ENCODE data around the gene ABCG5. TPM values are rescaled to one million over a fixed set of nuclear protein-coding genes. Genes with fewer than 3 reads are reported as not detected.

ABCG5 gene
- total RNA-seq, 2 donors from 2014 or later: not detected

GRCh38 chr2:43810452-43810851 is 28.2 kb downstream of the ABCG5 start:
- no peak overlapping the region for H3K27ac Mint-ChIP-seq
- TF ChIP-seq, protein P1, sequence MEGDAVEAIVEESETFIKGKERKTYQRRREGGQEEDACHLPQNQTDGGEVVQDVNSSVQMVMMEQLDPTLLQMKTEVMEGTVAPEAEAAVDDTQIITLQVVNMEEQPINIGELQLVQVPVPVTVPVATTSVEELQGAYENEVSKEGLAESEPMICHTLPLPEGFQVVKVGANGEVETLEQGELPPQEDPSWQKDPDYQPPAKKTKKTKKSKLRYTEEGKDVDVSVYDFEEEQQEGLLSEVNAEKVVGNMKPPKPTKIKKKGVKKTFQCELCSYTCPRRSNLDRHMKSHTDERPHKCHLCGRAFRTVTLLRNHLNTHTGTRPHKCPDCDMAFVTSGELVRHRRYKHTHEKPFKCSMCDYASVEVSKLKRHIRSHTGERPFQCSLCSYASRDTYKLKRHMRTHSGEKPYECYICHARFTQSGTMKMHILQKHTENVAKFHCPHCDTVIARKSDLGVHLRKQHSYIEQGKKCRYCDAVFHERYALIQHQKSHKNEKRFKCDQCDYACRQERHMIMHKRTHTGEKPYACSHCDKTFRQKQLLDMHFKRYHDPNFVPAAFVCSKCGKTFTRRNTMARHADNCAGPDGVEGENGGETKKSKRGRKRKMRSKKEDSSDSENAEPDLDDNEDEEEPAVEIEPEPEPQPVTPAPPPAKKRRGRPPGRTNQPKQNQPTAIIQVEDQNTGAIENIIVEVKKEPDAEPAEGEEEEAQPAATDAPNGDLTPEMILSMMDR (conservative IDR thresholded peaks at IDR 0.05): no peak
- Histone ChIP-seq H3K9ac (ENCODE audit: extremely low read depth, low read length, poor library complexity, severe bottlenecking) (no peak overlapping the region), H3K36me3 (ENCODE audit: control insufficient read depth, insufficient read depth, low read length) (peaks cover 3% of the 10 kb centered on the region), H3K27ac (ENCODE audit: low read depth, low read length) (no peak overlapping the region), H3K4me3 (ENCODE audit: low read length) (no peak overlapping the region), H3K4me1 (ENCODE audit: control insufficient read depth, insufficient read depth, low read length) (no peaks in the 10 kb centered on the region), H3K9me3 (ENCODE audit: control insufficient read depth, low read length) (no peaks in the 10 kb centered on the region), H3K27me3 (ENCODE audit: control insufficient read depth, insufficient read depth, low read length, poor library complexity, severe bottlenecking) (no peaks in the 10 kb centered on the region)
- H3K4me3 Mint-ChIP-seq: no peak overlapping the region
- H3K36me3 Mint-ChIP-seq (ENCODE audit: low read depth): peaks cover 5% of the 10 kb centered on the region
- H3K9me3 Mint-ChIP-seq: no peaks in the 10 kb centered on the region
- no peaks in the 10 kb centered on the region for H3K27me3 Mint-ChIP-seq (ENCODE audit: insufficient read depth)
- 89 to 91% methylated on average over 1 to 2 of the region's 2 CpGs for WGBS, 2 experiments (ENCODE audit: insufficient coverage in 1 of 2, insufficient read length in 1 of 2)
- peaks cover 16% of the 10 kb centered on the region for H3K4me1 Mint-ChIP-seq
- DNase-seq: no peak

DNA sequence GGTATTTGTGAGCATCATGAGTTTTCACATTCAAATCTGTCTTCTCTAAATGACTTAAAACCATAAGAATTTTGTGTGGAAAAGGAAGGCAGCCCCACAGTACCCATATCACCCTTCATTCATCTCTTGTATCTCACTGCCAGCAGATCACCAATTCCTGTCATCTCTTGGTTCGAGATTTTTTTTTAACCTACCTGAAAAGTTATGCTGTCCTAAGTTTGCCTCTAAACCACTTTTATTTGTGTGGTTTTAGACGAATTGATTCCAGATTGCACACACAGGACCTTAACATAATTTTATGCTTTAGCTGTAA is 32.0 kb downstream of the ABCG5 start:
- WGBS, 2 experiments (ENCODE audit: insufficient coverage in 1 of 2, insufficient read length in 1 of 2): 80 to 86% methylated on average over 1 to 2 of the region's 2 CpGs
- TF ChIP-seq, protein P1 (conservative IDR thresholded peaks at IDR 0.05): no peak
- Mint-ChIP-seq H3K27ac (no peak overlapping the region), H3K4me3 (no peak overlapping the region), H3K36me3 (ENCODE audit: low read depth) (peaks cover 9% of the 10 kb centered on the region), H3K4me1 (peaks cover 29% of the 10 kb centered on the region), H3K27me3 (ENCODE audit: insufficient read depth) (no peaks in the 10 kb centered on the region), H3K9me3 (no peaks in the 10 kb centered on the region)
- no peak overlapping the region for H3K9ac ChIP-seq (ENCODE audit: extremely low read depth, low read length, poor library complexity, severe bottlenecking)
- H3K4me3 ChIP-seq (ENCODE audit: low read length): no peak overlapping the region
- no peak overlapping the region for H3K27ac ChIP-seq (ENCODE audit: low read depth, low read length)
- no peaks in the 10 kb centered on the region for H3K4me1 ChIP-seq (ENCODE audit: control insufficient read depth, insufficient read depth, low read length)
- H3K36me3 ChIP-seq (ENCODE audit: control insufficient read depth, insufficient read depth, low read length): peaks cover 4% of the 10 kb centered on the region
- DNase-seq: no peak
- H3K9me3 ChIP-seq (ENCODE audit: control insufficient read depth, low read length): no peaks in the 10 kb centered on the region
- no peaks in the 10 kb centered on the region for H3K27me3 ChIP-seq (ENCODE audit: control insufficient read depth, insufficient read depth, low read length, poor library complexity, severe bottlenecking)

GRCh38 chr2:43803113-43803512 is 35.5 kb downstream of the ABCG5 start:
- TF ChIP-seq, protein P1 (conservative IDR thresholded peaks at IDR 0.05): no peak
- Mint-ChIP-seq H3K4me3 (no peak overlapping the region), H3K4me1 (peaks cover 29% of the 10 kb centered on the region), H3K9me3 (no peaks in the 10 kb centered on the region), H3K27me3 (ENCODE audit: insufficient read depth) (no peaks in the 10 kb centered on the region), H3K27ac (no peak overlapping the region), H3K36me3 (ENCODE audit: low read depth) (peaks cover 9% of the 10 kb centered on the region)
- Histone ChIP-seq H3K27ac (ENCODE audit: low read depth, low read length) (no peak overlapping the region), H3K36me3 (ENCODE audit: control insufficient read depth, insufficient read depth, low read length) (peaks cover 4% of the 10 kb centered on the region), H3K4me1 (ENCODE audit: control insufficient read depth, insufficient read depth, low read length) (no peaks in the 10 kb centered on the region), H3K27me3 (ENCODE audit: control insufficient read depth, insufficient read depth, low read length, poor library complexity, severe bottlenecking) (no peaks in the 10 kb centered on the region), H3K4me3 (ENCODE audit: low read length) (no peak overlapping the region), H3K9ac (ENCODE audit: extremely low read depth, low read length, poor library complexity, severe bottlenecking) (no peak overlapping the region), H3K9me3 (ENCODE audit: control insufficient read depth, low read length) (no peaks in the 10 kb centered on the region)
- DNase-seq: no peak
- 88% methylated on average over 1 of the region's 1 CpG; no CpG with 5 or more reads in 1 of the 2 experiments for WGBS, 2 experiments (ENCODE audit: insufficient coverage in 1 of 2, insufficient read length in 1 of 2)
